ENCODE results near the gene KRTAP10-10.
"Not testable (repeated sequence)": the region's sequence is repeated elsewhere in the genome, so short reads cannot be mapped to it uniquely, and the experiment has no call there.

KRTAP10-10 gene

DNA sequence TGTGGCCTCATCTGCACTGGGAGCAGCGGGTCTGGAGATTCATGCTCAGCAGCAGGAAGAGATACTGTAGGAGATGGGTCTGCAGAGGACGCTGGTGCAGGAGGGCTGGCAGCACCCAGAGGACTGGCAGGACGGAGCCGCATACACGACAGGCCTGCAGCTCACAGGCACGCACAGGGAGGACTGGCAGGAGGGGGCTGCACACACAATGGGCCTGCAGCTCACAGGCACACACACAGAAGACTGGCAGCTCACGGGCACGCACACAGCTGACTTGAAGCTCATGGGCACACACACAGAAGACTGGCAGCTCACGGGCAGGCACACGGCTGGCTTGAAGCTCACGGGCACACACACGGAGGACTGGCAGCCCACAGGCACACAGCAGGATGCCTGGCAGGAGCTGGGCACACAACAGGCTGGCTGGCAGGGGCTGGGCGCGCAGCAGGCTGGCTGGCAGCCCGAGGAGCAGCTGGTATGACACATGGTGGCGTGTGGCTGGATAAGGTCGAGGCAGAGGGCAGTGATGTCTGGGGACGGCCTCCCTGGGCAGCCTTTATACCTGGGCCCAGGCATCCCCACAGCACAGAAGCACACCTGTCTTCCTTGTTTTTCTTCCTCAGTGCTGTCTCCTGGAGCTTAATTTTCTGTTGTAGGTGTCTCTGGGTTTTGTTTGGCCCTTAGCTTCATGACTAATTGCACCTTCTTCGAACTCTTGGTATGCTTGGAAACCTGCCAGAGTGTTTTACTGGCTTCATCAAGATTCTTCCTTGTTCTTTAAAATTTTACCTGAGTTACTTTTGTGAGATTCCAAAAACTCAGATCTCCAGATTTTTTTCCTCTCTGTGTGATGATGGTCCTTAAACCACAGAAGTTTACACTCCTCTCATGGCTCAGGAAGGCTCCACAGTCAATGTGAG is 29.5 kb downstream of the KRTAP10-10 start, which contains the start of gene KRTAP12-2:
TSS of gene KRTAP12-2 (minus strand) at position 527 of the 920 bp plus-strand sequence. CDS start at position 486, 41 bp downstream.
- no peak within 1 kb of the TSS for H3K4me3 ChIP-seq (ENCODE audit: low read depth, low read length)
- DNase-seq (ENCODE audit: low read depth), result no peak

DNA sequence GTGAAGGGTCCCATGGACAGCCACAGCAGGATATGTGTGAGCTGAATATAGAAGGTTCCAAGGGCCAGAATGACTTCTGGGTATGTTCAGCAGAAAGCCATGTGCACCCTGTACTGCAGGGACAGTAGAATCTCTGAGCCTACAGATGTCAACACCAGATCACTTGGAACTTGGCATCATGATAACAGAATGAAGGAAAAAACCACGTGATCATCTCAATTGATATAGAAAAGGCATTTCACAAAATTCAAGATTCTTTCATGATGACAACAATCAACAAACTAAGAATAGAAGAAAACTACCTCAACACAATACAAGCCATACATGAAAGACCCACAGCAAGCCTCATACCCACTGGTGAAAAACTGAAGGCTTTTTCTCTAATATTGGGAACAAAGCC is 30.5 kb downstream of the KRTAP10-10 start:
- H3K4me3 ChIP-seq (ENCODE audit: low read depth, low read length), result no peak overlapping the region
- no peak for DNase-seq (ENCODE audit: low read depth)

DNA sequence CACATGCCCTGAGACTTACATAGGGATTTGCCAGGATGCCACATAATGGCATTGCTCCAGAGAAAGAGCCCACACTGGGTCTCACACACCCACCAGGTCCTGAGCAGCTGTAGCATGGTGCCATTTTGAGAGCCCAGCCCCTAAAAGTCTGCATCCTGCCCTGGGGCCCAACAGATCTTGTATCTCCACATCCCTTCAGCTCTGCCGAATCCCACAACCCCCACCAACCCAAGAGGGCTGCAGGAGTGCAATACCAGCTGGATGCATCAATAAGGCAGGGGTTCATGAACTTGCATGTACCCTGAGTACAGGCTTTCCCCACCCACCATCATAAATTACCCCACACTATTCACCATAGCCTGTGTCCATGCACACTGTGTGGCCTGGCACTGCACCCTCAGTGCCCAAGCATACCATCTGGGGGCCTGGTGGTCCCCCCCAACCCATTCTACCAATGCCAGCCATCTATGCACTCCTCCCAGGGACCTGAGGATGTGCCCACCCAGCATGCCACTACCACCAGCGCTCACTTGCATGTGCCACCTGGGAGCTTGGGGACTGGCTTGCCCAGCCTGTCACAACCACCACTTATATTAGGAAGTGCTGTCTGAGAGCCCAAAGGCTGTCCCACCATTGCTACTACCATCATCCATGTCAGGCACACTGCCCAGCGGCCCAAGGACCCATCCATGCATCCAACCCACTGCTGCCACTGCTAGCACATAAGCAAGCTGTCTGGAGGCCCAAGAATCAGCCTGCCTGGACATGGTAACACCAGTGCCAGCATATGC is 33.7 kb downstream of the KRTAP10-10 start:
- no peak for DNase-seq (ENCODE audit: low read depth)
- no peak overlapping the region for H3K4me3 ChIP-seq (ENCODE audit: low read depth, low read length)

DNA sequence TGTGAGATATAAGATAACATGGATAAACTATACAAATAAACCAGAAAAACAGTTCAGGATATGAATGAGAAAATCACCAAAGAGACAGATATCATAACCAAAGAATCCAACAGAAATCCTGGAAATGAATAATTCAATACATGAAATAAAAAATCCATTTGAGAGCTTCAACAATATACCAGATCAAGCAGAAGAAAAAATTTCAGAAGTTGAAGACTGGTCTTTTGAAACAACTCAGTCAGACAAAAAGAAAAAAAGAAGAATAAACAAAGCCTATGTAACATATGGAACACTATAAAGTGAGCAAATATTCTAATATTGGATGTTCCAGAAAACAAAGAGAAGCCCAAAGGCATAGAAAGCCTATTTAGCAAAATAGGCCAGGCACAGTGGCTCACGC is 34.8 kb downstream of the KRTAP10-10 start:
- H3K4me3 ChIP-seq (ENCODE audit: low read depth, low read length), result no peak overlapping the region
- DNase-seq (ENCODE audit: low read depth), result no peak

DNA sequence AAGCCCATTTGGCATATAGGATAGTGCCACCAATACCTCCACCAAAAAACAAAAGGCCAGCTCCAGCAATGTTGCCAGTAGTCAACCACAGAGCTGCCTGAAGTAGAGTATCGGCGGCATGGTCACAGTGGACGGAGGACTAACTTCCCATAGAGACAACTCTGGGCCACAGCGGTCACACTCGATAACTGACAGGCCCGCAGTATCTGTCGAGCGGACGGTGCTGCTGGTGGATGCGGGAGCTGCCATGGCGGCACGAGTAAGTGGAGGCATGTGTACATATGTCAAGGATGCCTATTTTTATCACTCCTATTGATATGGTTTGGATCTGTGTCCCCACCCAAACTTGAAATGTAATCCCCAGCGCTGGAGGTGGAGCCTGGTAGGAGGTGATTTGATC is 40.7 kb downstream of the KRTAP10-10 start:
- no peak overlapping the region for H3K4me3 ChIP-seq (ENCODE audit: low read depth, low read length)
- DNase-seq (ENCODE audit: low read depth), result no peak

DNA sequence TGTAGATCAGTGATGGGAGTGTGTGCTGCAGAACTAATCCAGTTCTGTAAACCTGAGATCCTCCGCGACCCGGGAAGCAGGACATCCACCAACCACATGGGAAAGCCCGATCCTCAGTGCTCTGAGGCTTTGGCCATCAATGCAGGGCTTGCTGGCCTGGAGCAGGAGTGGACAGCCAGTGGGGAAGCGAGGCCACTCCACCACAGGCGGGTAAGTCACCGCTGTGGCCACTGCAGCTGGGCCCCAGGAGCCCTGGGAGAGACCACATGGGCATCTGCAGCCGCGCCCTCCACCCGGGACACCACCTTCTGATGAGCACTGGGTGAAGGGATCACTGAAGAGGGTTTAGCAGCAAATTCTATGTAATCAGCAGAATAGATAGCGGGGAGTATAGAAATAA is 44.0 kb downstream of the KRTAP10-10 start:
- no peak overlapping the region for H3K4me3 ChIP-seq (ENCODE audit: low read depth, low read length)
- DNase-seq (ENCODE audit: low read depth), result no peak

DNA sequence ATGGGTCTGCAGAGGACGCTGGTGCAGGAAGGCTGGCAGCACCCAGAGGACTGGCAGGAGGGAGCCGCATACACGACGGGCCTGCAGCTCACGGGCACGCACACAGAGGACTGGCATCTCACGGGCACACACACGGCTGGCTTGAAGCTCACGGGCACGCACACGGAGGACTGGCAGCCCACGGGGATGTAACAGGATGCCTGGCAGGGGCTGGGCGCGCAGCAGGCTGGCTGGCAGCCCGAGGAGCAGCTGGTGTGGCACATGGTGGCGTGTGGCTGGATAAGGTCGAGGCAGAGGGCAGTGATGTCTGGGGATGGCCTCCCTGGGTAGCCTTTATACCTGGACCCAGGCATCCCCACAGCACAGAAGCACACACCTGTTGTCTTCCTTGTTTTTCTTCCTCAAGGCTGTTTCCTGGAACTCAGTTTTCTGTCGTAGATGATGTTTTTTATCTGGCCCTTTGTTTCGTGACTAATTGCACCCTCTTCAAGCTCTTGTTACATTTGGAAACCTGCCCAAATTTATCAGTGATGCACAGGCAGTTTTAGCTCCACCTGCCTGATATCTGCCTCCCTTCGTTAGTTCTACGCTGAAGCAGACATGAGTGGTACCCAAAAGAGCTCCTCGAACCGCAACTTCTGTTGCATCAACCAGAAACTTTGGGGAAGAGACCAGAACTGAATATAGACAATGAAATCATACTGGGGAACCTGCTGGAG is 44.9 kb downstream of the KRTAP10-10 start, which contains the start of gene KRTAP12-1:
TSS of gene KRTAP12-1 (minus strand) at position 303 of the 719 bp plus-strand sequence. CDS start at position 263, 40 bp downstream.
- no peak for DNase-seq (ENCODE audit: low read depth)
- no peak within 1 kb of the TSS for H3K4me3 ChIP-seq (ENCODE audit: low read depth, low read length)

DNA sequence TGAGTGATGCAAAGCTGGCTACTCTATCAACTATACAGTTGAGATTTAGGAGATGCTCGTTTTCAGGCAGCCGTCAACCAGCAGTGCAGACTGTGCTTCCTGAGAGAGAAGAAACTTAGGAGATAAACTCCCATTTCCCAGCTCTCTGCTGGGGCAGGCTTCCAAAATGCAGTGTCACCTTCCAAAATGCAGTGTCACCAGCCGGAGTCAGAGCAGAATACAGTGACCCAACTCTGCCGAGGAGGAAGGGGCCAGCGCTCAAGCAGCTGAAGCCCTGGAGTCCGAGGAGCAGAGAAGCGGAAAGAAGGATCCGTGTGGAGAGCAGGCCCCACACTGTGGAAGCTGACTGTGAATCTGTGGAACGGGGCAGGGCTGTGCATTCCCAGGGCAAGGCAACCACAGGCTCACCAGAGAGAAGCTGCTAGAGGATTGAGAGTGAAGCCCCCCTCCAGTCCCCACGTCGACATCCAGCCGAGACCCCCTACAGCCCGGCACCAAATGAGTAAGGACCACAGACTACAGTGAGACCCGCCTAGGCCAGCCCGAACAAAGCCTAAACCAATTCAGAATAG is 45.5 kb downstream of the KRTAP10-10 start:
- H3K4me3 ChIP-seq (ENCODE audit: low read depth, low read length), result no peak overlapping the region
- DNase-seq (ENCODE audit: low read depth), result no peak

DNA sequence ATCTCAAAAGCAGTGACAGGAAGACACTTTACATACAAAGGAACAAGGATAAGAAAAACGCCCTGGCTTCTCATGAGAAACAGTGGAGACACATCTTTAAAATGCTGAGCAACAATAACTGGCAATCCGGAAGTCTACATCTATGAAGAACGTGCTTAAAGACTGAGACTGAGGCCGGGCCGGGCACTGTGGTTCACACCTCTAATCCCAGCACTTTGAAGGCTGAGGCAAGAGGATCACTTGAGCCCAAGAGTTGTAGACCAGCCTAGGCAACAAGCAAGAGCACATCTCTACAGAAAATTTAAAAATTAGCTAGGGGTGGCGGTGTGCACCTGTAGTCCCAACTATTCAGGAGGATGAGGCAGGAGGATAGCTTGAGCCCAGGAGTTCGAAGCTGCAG is 46.9 kb downstream of the KRTAP10-10 start:
- H3K4me3 ChIP-seq (ENCODE audit: low read depth, low read length), result no peak overlapping the region
- DNase-seq (ENCODE audit: low read depth), result no peak

DNA sequence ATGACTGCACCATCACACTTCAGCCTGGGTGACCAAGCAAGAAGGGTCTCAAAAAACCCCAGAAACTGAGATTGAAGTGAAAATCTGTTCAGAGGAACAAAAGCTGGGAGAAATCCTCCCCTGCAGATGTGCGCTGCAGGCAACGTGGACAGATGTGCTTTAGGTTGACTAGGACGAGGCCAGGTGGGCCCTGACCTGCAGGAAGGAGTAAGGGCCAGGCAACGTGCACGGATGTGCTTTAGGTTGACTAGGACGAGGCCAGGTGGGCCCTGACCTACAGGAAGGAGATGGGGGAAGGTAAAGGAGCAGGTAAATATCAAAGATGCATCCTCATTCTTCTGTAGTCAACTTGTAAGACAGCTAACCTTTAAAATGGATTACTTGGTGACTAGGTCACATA is 47.3 kb downstream of the KRTAP10-10 start:
- DNase-seq (ENCODE audit: low read depth), result no peak
- no peak overlapping the region for H3K4me3 ChIP-seq (ENCODE audit: low read depth, low read length)

DNA sequence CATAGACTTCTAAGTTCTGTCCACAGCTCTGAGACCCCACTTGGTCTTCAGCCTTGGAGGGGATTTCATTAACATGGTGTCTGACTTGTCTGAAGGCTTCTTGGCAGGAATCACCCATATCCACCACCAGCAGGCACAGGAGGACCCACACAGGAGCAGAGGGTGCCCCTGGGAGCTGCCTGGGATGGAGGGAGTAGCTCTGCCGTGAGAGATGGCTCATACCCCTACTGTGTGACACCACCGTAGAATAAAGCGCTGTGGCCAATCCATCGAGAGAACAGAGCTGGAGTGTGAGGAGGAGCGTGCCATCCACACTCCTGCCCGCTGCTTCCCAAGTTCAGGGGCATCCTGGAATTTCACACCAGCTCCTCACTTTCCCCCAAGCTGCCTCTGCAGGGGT is 47.9 kb downstream of the KRTAP10-10 start:
- DNase-seq (ENCODE audit: low read depth); H3K4me3 ChIP-seq (ENCODE audit: low read depth, low read length): not testable (repeated sequence)

DNA sequence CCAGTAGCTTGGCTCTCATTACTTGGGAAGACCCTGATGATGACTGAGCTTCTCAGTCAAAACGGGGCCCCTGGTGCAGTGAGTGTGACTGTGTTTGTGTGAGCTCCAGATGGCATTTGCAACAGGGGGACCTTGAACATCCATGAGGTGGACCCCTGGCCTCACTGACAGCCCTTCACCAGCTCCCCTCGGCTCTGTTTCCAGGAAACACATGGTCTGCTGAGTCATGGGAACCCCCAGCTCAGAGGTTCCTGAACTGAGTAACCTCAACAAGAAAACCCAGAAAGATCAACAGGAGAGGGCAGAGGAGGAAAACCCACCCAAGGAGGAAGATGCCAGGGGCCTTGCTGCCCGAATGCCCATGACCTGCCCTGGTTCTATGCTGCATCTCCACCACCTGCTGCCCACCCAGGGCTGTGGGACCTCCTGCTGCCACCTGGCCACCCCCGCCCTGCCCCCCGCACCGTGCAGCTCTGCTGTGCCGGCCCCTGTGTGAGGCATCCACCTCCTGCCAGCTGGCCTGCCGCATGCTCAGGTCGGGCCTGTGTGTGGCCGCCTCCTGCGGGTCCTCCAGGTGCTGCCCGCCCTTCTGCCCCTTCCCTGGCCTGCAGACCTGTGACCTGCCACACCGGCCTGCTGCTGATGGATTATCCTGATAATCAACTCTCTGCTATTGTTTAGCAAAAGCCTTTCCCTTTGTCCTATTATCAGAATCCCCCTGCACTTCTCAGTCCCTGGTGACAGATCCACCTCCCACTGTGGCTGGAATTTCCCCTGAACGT is 49.0 kb downstream of the KRTAP10-10 start:
- DNase-seq (ENCODE audit: low read depth), result no peak
- no peak overlapping the region for H3K4me3 ChIP-seq (ENCODE audit: low read depth, low read length)

DNA sequence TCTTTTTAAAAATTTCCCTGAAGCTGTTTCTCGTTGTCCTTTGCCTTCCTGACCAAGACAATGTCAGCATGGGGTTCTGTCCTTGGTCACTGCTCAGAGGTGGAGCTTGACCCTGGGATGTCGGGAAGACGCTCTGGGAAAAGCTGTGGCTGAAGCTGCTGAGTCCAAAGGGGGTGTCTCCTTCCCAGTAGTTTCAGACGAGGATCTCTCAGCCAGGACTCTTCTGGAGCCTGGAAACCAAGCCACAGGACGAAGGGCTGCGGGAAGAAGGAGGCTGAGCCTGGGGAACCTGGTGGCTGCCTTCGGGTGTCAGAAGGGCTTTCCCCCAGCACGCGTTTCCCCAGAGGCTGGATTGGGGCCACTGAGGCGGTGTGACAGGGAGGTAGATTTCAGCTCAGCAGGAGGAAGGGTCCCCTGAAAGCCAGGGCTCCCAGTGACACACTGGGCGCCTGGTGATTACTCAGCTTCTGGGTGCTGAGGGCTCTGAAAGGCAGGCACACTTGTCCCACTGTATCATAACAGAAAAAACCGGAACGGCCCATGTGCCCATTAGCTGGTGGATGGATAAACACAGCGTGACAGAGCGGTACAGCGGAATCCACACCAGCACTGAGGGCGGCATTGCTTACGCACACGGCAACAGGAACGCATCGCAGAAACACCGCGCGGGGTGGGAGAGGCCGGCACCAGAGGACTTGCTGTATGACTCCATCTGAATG is 49.8 kb downstream of the KRTAP10-10 start:
- no peak overlapping the region for H3K4me3 ChIP-seq (ENCODE audit: low read depth, low read length)
- DNase-seq (ENCODE audit: low read depth), result no peak

DNA sequence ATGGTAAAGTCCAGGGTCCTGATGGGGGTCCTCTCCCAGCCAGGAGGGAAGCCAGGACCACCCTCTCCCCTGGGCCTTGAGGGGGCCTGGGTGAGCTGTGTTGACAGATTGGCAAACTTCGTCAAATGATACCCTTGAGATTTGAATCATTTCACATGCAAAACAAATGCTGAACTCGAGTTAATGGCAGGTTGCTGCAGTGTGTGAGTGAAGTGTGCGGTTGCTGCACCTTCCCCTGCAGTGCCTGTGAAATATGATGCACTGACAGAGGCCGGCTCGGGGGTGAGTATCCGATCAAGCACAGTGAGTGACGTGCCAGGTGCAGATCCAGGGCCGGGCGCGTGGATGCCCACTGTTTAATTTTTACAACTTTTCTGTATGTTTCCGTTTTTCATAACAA is 50.5 kb downstream of the KRTAP10-10 start:
- no peak for DNase-seq (ENCODE audit: low read depth)
- H3K4me3 ChIP-seq (ENCODE audit: low read depth, low read length), result no peak overlapping the region
